MV-4-11 (cell line): ENCODE results near the gene TIMP1.

ENCODE experiments used
- DNase-seq: peaks from one replicate; lab custom pipeline; 2025; lab: John Stamatoyannopoulos, UW

TIMP1 gene

DNA sequence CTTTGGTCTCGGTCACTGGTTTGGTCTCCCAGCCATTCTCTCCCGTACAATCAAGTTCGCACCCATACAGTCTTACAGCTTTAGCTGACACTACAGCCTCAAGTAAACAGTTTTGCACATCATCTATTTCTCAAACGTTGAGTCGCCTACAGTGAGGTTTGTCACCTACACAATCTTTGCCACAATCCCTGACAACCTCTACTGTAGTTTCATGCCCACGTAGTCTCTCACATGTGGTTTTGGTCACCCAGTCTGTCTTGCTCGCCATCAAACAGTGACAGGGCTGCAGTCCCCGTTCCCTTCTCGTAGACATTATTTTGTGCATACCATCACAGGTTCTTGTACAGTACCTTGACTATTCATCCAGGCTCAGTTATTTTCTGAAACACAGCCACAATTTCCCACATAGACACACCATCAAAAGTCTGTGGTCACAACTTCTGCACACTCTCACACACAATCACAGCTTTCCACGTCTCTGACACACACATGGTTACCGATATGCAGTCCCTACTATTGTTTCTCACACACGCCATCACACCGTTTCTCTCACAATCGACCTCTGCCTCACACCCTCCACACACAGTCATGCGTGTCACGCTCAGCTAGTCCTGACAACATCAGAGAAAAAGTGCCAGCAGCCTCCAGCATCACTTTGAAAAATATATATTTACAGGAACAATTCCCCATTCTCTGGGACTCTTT, 52.8 kb downstream of the TIMP1 start:
- no peak for DNase-seq
